ENCODE measurements around the gene S1PR3. TPM values are rescaled to one million over a fixed set of nuclear protein-coding genes. Genes with fewer than 3 reads are reported as not detected.

S1PR3 gene
- total and polyA plus RNA-seq, 5 experiments from 2014 or later: not detected

- DNase-seq (no peak), ATAC-seq (no peak)
- Mint-ChIP-seq H3K4me3 (no peak overlapping the region), H3K9me3 (no peaks in the 10 kb centered on the region), H3K36me3 (no peaks in the 10 kb centered on the region), H3K27me3 (peaks cover 9 to 71% (median 28%) of the 10 kb centered on the region in 5 donors), H3K27ac (no peak overlapping the region), H3K4me1 (peaks cover 1 to 12% (median 5%) of the 10 kb centered on the region in 4 donors)
- POLR2A ChIA-PET: no interaction called here
These were observed 37.8 kb upstream of the S1PR3 start for GRCh38 chr9:88953381-88954029.

- H3K27ac Mint-ChIP-seq: no peak overlapping the region
- H3K4me1 Mint-ChIP-seq: peaks cover 1 to 12% (median 5%) of the 10 kb centered on the region in 4 donors
- POLR2A ChIA-PET: no interaction called here
- DNase-seq (no peak), ATAC-seq (no peak)
- no peaks in the 10 kb centered on the region for H3K36me3 Mint-ChIP-seq
- H3K4me3 Mint-ChIP-seq: no peak overlapping the region
- no peaks in the 10 kb centered on the region for H3K9me3 Mint-ChIP-seq
- H3K27me3 Mint-ChIP-seq: peaks cover 9 to 66% (median 27%) of the 10 kb centered on the region in 5 donors
These were observed 37.2 kb upstream of the S1PR3 start for GRCh38 chr9:88954066-88954465.

- Mint-ChIP-seq H3K9me3 (no peaks in the 10 kb centered on the region), H3K4me1 (peaks cover 0 to 12% (median 4%) of the 10 kb centered on the region in 4 donors), H3K4me3 (no peak overlapping the region), H3K27me3 (peaks cover 11 to 42% (median 23%) of the 10 kb centered on the region in 5 donors), H3K27ac (no peak overlapping the region), H3K36me3 (no peaks in the 10 kb centered on the region)
- no peak for ATAC-seq
- POLR2A ChIA-PET: no interaction called here
- no peak for DNase-seq
These were observed 33.7 kb upstream of the S1PR3 start for GRCh38 chr9:88957526-88957925.

GRCh38 chr9:88959727-88960469 lies 31.4 kb upstream of the S1PR3 start:
- no peak overlapping the region for H3K27ac Mint-ChIP-seq
- no peaks in the 10 kb centered on the region for H3K9me3 Mint-ChIP-seq
- no peak overlapping the region for H3K4me3 Mint-ChIP-seq
- DNase-seq: no peak
- POLR2A ChIA-PET: no interaction called here
- H3K4me1 Mint-ChIP-seq: no peaks in the 10 kb centered on the region
- no peaks in the 10 kb centered on the region for H3K36me3 Mint-ChIP-seq
- H3K27me3 Mint-ChIP-seq: peaks cover 9 to 25% (median 16%) of the 10 kb centered on the region in 5 donors
- ATAC-seq: no peak

GRCh38 chr9:88960632-88961031 lies 30.6 kb upstream of the S1PR3 start:
- Mint-ChIP-seq H3K9me3 (no peaks in the 10 kb centered on the region), H3K4me1 (no peaks in the 10 kb centered on the region), H3K4me3 (no peak overlapping the region), H3K27ac (no peak overlapping the region), H3K36me3 (no peaks in the 10 kb centered on the region), H3K27me3 (peaks cover 7 to 21% (median 9%) of the 10 kb centered on the region in 5 donors)
- POLR2A ChIA-PET: no interaction called here
- DNase-seq (no peak), ATAC-seq (no peak)

- DNase-seq: no peak
- Mint-ChIP-seq H3K27me3 (peaks cover 0 to 16% (median 8%) of the 10 kb centered on the region in 5 donors), H3K4me3 (no peak overlapping the region), H3K27ac (no peak overlapping the region), H3K4me1 (peaks cover 0 to 2% (median 0%) of the 10 kb centered on the region in 4 donors), H3K36me3 (no peaks in the 10 kb centered on the region), H3K9me3 (no peaks in the 10 kb centered on the region)
- POLR2A ChIA-PET: no interaction called here
- ATAC-seq: no peak
These were observed 25.8 kb upstream of the S1PR3 start for GRCh38 chr9:88965473-88965872.

GRCh38 chr9:88966894-88967676 lies 24.2 kb upstream of the S1PR3 start:
- Mint-ChIP-seq H3K4me3 (no peak overlapping the region), H3K27ac (no peak overlapping the region), H3K4me1 (peaks cover 0 to 2% (median 0%) of the 10 kb centered on the region in 4 donors), H3K9me3 (no peaks in the 10 kb centered on the region), H3K36me3 (no peaks in the 10 kb centered on the region), H3K27me3 (peaks cover 0 to 16% (median 3%) of the 10 kb centered on the region in 5 donors)
- ATAC-seq: no peak
- DNase-seq: no peak
- POLR2A ChIA-PET: no interaction called here

GRCh38 chr9:88968799-88969198 lies 22.5 kb upstream of the S1PR3 start:
- Mint-ChIP-seq H3K27me3 (peaks cover 0 to 16% (median 3%) of the 10 kb centered on the region in 5 donors), H3K4me3 (no peak overlapping the region)
- POLR2A ChIA-PET: no interaction called here

GRCh38 chr9:88969646-88970373 lies 21.5 kb upstream of the S1PR3 start:
- Mint-ChIP-seq H3K4me3 (no peak overlapping the region), H3K9me3 (no peaks in the 10 kb centered on the region), H3K27ac (peak overlapping the region in 1 of 10 donors; percentile 12), H3K36me3 (no peaks in the 10 kb centered on the region), H3K27me3 (peaks cover 0 to 16% (median 3%) of the 10 kb centered on the region in 5 donors), H3K4me1 (peaks cover 0 to 2% (median 0%) of the 10 kb centered on the region in 4 donors)
- no peak for ATAC-seq
- DNase-seq: no peak
- POLR2A ChIA-PET: no interaction called here

More at GRCh38 chr9:88968799-88969198, 22.5 kb upstream of the S1PR3 start:
- H3K4me1 Mint-ChIP-seq: peaks cover 0 to 2% (median 0%) of the 10 kb centered on the region in 4 donors
- H3K9me3 Mint-ChIP-seq: no peaks in the 10 kb centered on the region
- DNase-seq: no peak
- ATAC-seq: no peak
- no peak overlapping the region for H3K27ac Mint-ChIP-seq
- H3K36me3 Mint-ChIP-seq: no peaks in the 10 kb centered on the region

- ATAC-seq (no peak), DNase-seq (no peak)
- Mint-ChIP-seq H3K27me3 (peaks cover 0 to 17% (median 3%) of the 10 kb centered on the region in 5 donors), H3K4me3 (no peak overlapping the region), H3K9me3 (no peaks in the 10 kb centered on the region), H3K36me3 (no peaks in the 10 kb centered on the region), H3K27ac (no peak overlapping the region), H3K4me1 (no peaks in the 10 kb centered on the region)
- POLR2A ChIA-PET: no interaction called here
These were observed 19.9 kb upstream of the S1PR3 start for GRCh38 chr9:88971131-88971960.

GRCh38 chr9:88972401-88972800 lies 18.9 kb upstream of the S1PR3 start:
- Mint-ChIP-seq H3K36me3 (no peaks in the 10 kb centered on the region), H3K9me3 (no peaks in the 10 kb centered on the region), H3K4me3 (no peak overlapping the region), H3K27ac (no peak overlapping the region), H3K27me3 (peaks cover 4 to 28% (median 10%) of the 10 kb centered on the region in 5 donors), H3K4me1 (no peaks in the 10 kb centered on the region)
- POLR2A ChIA-PET: interaction anchor here (0.5 kb wide), 1 partner anchor 14 kb away, joined by 3 read pairs; no protein-coding TSS in a partner anchor
- ATAC-seq (no peak), DNase-seq (no peak)

Measured in naive thymus-derived CD8-positive, alpha-beta T cell (primary cell).